ENCODE results near the gene SLC35A2.

SLC35A2 gene

GRCh38 chrX:48909703-48910294 is 1.6 kb downstream of the SLC35A2 start:
- no peaks in the 10 kb centered on the region for H3K36me3 ChIP-seq (ENCODE audit: insufficient read depth, low read length)
- H3K27ac ChIP-seq (ENCODE audit: low read depth, low read length) = no peak overlapping the region
- H3K27me3 ChIP-seq (ENCODE audit: control insufficient read depth in 1 of 2, insufficient read depth in 2 of 2, low read length in 2 of 2) = no peaks in the 10 kb centered on the region
- no peak overlapping the region for H3K9ac ChIP-seq (ENCODE audit: low read length)
- H3K9me3 ChIP-seq (ENCODE audit: low read length) = no peaks in the 10 kb centered on the region
- no peak overlapping the region for H3K4me3 ChIP-seq (ENCODE audit: low read depth in 1 of 2, low read length in 2 of 2)
- H3K4me1 ChIP-seq (ENCODE audit: insufficient read depth, low read length) = peaks cover 6% of the 10 kb centered on the region

- Histone ChIP-seq H3K27ac (ENCODE audit: low read depth, low read length) (no peak overlapping the region), H3K4me1 (ENCODE audit: insufficient read depth, low read length) (peaks cover 6% of the 10 kb centered on the region), H3K9ac (ENCODE audit: low read length) (no peak overlapping the region), H3K36me3 (ENCODE audit: insufficient read depth, low read length) (no peaks in the 10 kb centered on the region), H3K27me3 (ENCODE audit: control insufficient read depth in 1 of 2, insufficient read depth in 2 of 2, low read length in 2 of 2) (no peaks in the 10 kb centered on the region), H3K9me3 (ENCODE audit: low read length) (no peaks in the 10 kb centered on the region), H3K4me3 (ENCODE audit: low read depth in 1 of 2, low read length in 2 of 2) (no peak overlapping the region)
These were observed 2.8 kb downstream of the SLC35A2 start for GRCh38 chrX:48908600-48908999.

- Histone ChIP-seq H3K4me1 (ENCODE audit: insufficient read depth, low read length) (no peaks in the 10 kb centered on the region), H3K36me3 (ENCODE audit: insufficient read depth, low read length) (peaks cover 13% of the 10 kb centered on the region), H3K9me3 (ENCODE audit: low read length) (no peaks in the 10 kb centered on the region), H3K9ac (ENCODE audit: low read length) (no peak overlapping the region), H3K4me3 (ENCODE audit: low read depth in 1 of 2, low read length in 2 of 2) (no peak overlapping the region), H3K27me3 (ENCODE audit: control insufficient read depth in 1 of 2, insufficient read depth in 2 of 2, low read length in 2 of 2) (no peaks in the 10 kb centered on the region), H3K27ac (ENCODE audit: low read depth, low read length) (no peak overlapping the region)
These were observed 6.2 kb downstream of the SLC35A2 start for GRCh38 chrX:48905090-48905790.

GRCh38 chrX:48904626-48905025 is 6.8 kb downstream of the SLC35A2 start:
- Histone ChIP-seq H3K27me3 (ENCODE audit: control insufficient read depth in 1 of 2, insufficient read depth in 2 of 2, low read length in 2 of 2) (no peaks in the 10 kb centered on the region), H3K9ac (ENCODE audit: low read length) (no peak overlapping the region), H3K4me3 (ENCODE audit: low read depth in 1 of 2, low read length in 2 of 2) (no peak overlapping the region), H3K4me1 (ENCODE audit: insufficient read depth, low read length) (no peaks in the 10 kb centered on the region), H3K27ac (ENCODE audit: low read depth, low read length) (no peak overlapping the region), H3K36me3 (ENCODE audit: insufficient read depth, low read length) (peaks cover 14% of the 10 kb centered on the region), H3K9me3 (ENCODE audit: low read length) (no peaks in the 10 kb centered on the region)

- Histone ChIP-seq H3K9me3 (ENCODE audit: low read length) (no peaks in the 10 kb centered on the region), H3K4me1 (ENCODE audit: insufficient read depth, low read length) (no peaks in the 10 kb centered on the region), H3K4me3 (ENCODE audit: low read depth in 1 of 2, low read length in 2 of 2) (no peak overlapping the region), H3K27ac (ENCODE audit: low read depth, low read length) (no peak overlapping the region), H3K36me3 (ENCODE audit: insufficient read depth, low read length) (peaks cover 16% of the 10 kb centered on the region), H3K27me3 (ENCODE audit: control insufficient read depth in 1 of 2, insufficient read depth in 2 of 2, low read length in 2 of 2) (no peaks in the 10 kb centered on the region), H3K9ac (ENCODE audit: low read length) (no peak overlapping the region)
These were observed 7.3 kb downstream of the SLC35A2 start for GRCh38 chrX:48904180-48904579.

GRCh38 chrX:48903290-48903689 is 8.2 kb downstream of the SLC35A2 start:
- Histone ChIP-seq H3K4me1 (ENCODE audit: insufficient read depth, low read length) (peaks cover 4% of the 10 kb centered on the region), H3K27me3 (ENCODE audit: control insufficient read depth in 1 of 2, insufficient read depth in 2 of 2, low read length in 2 of 2) (no peaks in the 10 kb centered on the region), H3K4me3 (ENCODE audit: low read depth in 1 of 2, low read length in 2 of 2) (no peak overlapping the region), H3K27ac (ENCODE audit: low read depth, low read length) (no peak overlapping the region), H3K9me3 (ENCODE audit: low read length) (no peaks in the 10 kb centered on the region), H3K36me3 (ENCODE audit: insufficient read depth, low read length) (peaks cover 16% of the 10 kb centered on the region), H3K9ac (ENCODE audit: low read length) (no peak overlapping the region)

GRCh38 chrX:48902776-48903175 is 8.7 kb downstream of the SLC35A2 start:
- peaks cover 4% of the 10 kb centered on the region for H3K4me1 ChIP-seq (ENCODE audit: insufficient read depth, low read length)
- H3K9me3 ChIP-seq (ENCODE audit: low read length) = no peaks in the 10 kb centered on the region
- no peaks in the 10 kb centered on the region for H3K27me3 ChIP-seq (ENCODE audit: control insufficient read depth in 1 of 2, insufficient read depth in 2 of 2, low read length in 2 of 2)
- H3K36me3 ChIP-seq (ENCODE audit: insufficient read depth, low read length) = peaks cover 16% of the 10 kb centered on the region
- no peak overlapping the region for H3K4me3 ChIP-seq (ENCODE audit: low read depth in 1 of 2, low read length in 2 of 2)
- H3K9ac ChIP-seq (ENCODE audit: low read length) = no peak overlapping the region
- H3K27ac ChIP-seq (ENCODE audit: low read depth, low read length) = no peak overlapping the region

- Histone ChIP-seq H3K4me1 (ENCODE audit: insufficient read depth, low read length) (peaks cover 4% of the 10 kb centered on the region), H3K36me3 (ENCODE audit: insufficient read depth, low read length) (peaks cover 16% of the 10 kb centered on the region), H3K9ac (ENCODE audit: low read length) (no peak overlapping the region), H3K4me3 (ENCODE audit: low read depth in 1 of 2, low read length in 2 of 2) (no peak overlapping the region), H3K27ac (ENCODE audit: low read depth, low read length) (no peak overlapping the region), H3K27me3 (ENCODE audit: control insufficient read depth in 1 of 2, insufficient read depth in 2 of 2, low read length in 2 of 2) (no peaks in the 10 kb centered on the region), H3K9me3 (ENCODE audit: low read length) (no peaks in the 10 kb centered on the region)
These were observed 9.3 kb downstream of the SLC35A2 start for GRCh38 chrX:48902135-48902534.

- H3K4me3 ChIP-seq (ENCODE audit: low read depth in 1 of 2, low read length in 2 of 2) = no peak overlapping the region
- H3K36me3 ChIP-seq (ENCODE audit: insufficient read depth, low read length) = peaks cover 16% of the 10 kb centered on the region
- H3K4me1 ChIP-seq (ENCODE audit: insufficient read depth, low read length) = peaks cover 12% of the 10 kb centered on the region
- H3K9ac ChIP-seq (ENCODE audit: low read length) = no peak overlapping the region
- no peaks in the 10 kb centered on the region for H3K9me3 ChIP-seq (ENCODE audit: low read length)
- H3K27ac ChIP-seq (ENCODE audit: low read depth, low read length) = no peak overlapping the region
- no peaks in the 10 kb centered on the region for H3K27me3 ChIP-seq (ENCODE audit: control insufficient read depth in 1 of 2, insufficient read depth in 2 of 2, low read length in 2 of 2)
These were observed 10.4 kb downstream of the SLC35A2 start for GRCh38 chrX:48901069-48901468.

GRCh38 chrX:48899078-48899410 is 12.4 kb downstream of the SLC35A2 start:
- Histone ChIP-seq H3K9ac (ENCODE audit: low read length) (no peak overlapping the region), H3K27me3 (ENCODE audit: control insufficient read depth in 1 of 2, insufficient read depth in 2 of 2, low read length in 2 of 2) (no peaks in the 10 kb centered on the region), H3K4me3 (ENCODE audit: low read depth in 1 of 2, low read length in 2 of 2) (no peak overlapping the region), H3K36me3 (ENCODE audit: insufficient read depth, low read length) (peaks cover 22% of the 10 kb centered on the region), H3K4me1 (ENCODE audit: insufficient read depth, low read length) (peaks cover 12% of the 10 kb centered on the region), H3K27ac (ENCODE audit: low read depth, low read length) (no peak overlapping the region), H3K9me3 (ENCODE audit: low read length) (no peaks in the 10 kb centered on the region)

GRCh38 chrX:48897625-48898306 is 13.7 kb downstream of the SLC35A2 start, which contains the start of the genes PQBP1 and TIMM17B:
TSS of gene PQBP1 (plus strand) at chrX:48897930. CDS start at chrX:48898510, 580 bp downstream.
TSS of gene TIMM17B (minus strand) at chrX:48897768. CDS start at chrX:48897749, 19 bp downstream.
- H3K4me1 ChIP-seq (ENCODE audit: insufficient read depth, low read length) = peaks cover 12% of the 10 kb centered on the region
- H3K27me3 ChIP-seq (ENCODE audit: control insufficient read depth in 1 of 2, insufficient read depth in 2 of 2, low read length in 2 of 2) = no peaks in the 10 kb centered on the region
- H3K27ac ChIP-seq (ENCODE audit: low read depth, low read length) = peak within 1 kb of the TSS; percentile 86
- H3K4me3 ChIP-seq (ENCODE audit: low read depth in 1 of 2, low read length in 2 of 2) = peak within 1 kb of the TSS; percentile 42 to 79
- peak within 1 kb of the TSS; percentile 86 for H3K9ac ChIP-seq (ENCODE audit: low read length)
- no peaks in the 10 kb centered on the region for H3K9me3 ChIP-seq (ENCODE audit: low read length)
- H3K36me3 ChIP-seq (ENCODE audit: insufficient read depth, low read length) = peaks cover 19% of the 10 kb centered on the region

All from muscle layer of colon (tissue), 2 donors.